GM23248 (cell line): ENCODE results near the gene CCDC134.

Experiments used
- EZH2 ChIP-seq: fragments of 200-600 bp; sonication (generic); IDR thresholded peaks from 2 replicates; pipeline ENCODE4 v1.6.1; 2018; ENCODE audit warnings: antibody characterized with exemption, mild to moderate bottlenecking; ENCODE audit not compliant: insufficient read depth, poor library complexity, severe bottlenecking
- EZH2phosphoT487 ChIP-seq: fragments of 200-600 bp; sonication (generic); IDR thresholded peaks from 2 replicates; pipeline ENCODE4 v1.6.1; 2018; ENCODE audit warnings: antibody characterized with exemption, moderate library complexity, mild to moderate bottlenecking, low read depth; ENCODE audit not compliant: insufficient read depth

DNA sequence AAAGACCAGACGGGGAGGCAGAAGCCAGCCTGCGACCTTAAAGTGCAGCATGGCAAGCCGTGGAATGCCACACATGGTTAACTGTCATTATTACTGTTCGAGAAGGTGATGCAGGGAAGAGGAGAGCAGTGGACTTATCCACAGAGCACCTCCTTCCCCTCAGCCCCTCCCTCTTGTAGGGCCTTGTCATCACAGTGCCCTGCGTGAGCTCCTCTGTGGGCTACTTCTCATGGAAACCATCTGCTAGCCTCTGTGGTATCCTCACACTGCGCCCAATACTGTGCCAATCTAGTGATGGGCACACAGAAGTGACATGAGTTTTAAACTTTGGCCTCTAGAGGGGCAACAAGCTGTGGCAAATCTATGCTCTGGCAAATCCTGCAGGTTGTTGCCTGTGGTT lies 18.2 kb upstream of the CCDC134 start:
- no peak for TF ChIP-seq EZH2
- no peak for TF ChIP-seq EZH2phosphoT487
